Activated CD4-positive, alpha-beta T cell treated with anti-CD3 and anti-CD28 coated beads, Interleukin-2, Interleukin-6, amounts not matched to agents 100 ng/mL and 50 ng/mL, durations not matched to agents 16 hours and 8 hours (primary cell): ENCODE results near the gene CTXN3.

Source experiments
- DNase-seq: peaks from one replicate; pipeline ENCODE4 v3.0.0-alpha.2; 2020

Gene CTXN3

DNA sequence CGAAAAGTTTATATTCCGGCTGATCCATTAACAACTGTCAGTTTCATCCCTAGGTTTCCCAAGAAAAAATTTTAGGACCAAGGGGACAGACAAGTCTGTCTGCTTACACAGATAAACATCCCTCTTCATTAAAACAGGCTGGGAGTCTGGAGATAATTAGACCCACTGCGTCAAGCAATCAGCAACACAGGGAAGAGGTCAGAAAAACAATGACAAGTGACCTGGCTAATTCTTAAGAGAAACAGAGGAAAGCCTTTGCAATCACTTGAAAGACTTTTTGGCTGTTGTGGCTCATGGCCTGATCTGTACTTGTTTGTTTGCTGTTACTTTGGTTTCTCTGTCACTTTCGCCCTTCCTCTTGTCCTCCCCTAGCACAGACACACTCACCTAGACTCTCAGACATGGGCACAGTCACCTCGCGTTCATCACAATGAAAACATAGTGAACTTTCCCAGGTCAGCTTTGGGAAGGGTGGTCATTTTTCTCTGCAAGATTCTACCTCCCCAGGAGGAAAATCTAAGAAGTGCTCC is 51.4 kb downstream of the CTXN3 start:
- no peak for DNase-seq

DNA sequence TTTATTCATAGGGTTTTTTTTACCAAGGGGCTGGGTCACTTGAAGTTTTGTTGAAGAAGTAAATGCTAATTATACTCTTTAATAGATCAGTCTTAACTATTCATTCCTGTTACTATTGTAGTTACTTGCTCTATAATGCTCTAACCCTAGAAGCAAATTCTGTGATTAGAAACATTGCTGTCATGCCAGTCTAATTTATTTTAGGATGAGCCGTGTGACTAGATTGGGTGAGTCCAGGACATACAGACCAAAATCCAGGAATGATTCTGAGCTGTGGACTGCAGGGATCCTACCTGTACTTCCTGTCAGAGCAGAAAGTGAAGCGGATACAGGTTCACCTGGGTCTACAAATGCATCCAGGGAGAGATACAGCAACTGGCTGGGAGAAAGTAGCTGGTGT is 53.6 kb downstream of the CTXN3 start:
- DNase-seq = no peak

DNA sequence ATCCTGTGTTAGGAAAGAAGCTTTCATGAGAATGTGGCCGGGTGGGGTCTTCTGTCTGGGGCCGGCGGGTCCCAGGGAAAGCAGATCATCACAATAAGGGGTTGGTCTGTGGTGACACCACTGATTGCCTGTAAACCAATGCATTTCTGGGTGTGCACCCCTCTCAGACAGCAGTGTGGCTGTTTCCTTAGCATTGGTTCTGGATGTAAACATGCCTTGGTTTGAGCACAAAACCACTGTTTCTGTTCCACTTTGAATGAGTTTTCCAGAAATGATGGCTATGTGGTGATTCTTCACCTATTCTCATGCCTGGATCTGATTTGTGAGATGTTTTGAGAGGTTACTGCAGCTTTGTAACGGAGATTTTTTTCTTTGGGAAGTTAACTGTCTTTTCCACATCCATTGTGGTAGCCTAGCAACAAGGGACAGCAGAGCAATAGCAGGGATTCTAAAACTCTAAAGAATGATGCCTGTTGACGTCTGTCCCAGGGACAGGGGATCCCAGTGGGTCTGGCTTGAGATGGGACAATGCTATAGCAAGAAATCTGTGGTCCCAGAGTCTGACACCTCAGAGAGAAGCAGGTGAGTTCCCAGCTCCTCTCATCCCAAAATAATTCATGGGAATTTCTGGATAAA is 54.2 kb downstream of the CTXN3 start, which contains the start of gene CCDC192:
Gene CCDC192 (plus strand): TSS at position 466 of the 636 bp plus-strand sequence. CDS start 55 bp downstream, at position 521.
- peak; percentile 35 for DNase-seq

DNA sequence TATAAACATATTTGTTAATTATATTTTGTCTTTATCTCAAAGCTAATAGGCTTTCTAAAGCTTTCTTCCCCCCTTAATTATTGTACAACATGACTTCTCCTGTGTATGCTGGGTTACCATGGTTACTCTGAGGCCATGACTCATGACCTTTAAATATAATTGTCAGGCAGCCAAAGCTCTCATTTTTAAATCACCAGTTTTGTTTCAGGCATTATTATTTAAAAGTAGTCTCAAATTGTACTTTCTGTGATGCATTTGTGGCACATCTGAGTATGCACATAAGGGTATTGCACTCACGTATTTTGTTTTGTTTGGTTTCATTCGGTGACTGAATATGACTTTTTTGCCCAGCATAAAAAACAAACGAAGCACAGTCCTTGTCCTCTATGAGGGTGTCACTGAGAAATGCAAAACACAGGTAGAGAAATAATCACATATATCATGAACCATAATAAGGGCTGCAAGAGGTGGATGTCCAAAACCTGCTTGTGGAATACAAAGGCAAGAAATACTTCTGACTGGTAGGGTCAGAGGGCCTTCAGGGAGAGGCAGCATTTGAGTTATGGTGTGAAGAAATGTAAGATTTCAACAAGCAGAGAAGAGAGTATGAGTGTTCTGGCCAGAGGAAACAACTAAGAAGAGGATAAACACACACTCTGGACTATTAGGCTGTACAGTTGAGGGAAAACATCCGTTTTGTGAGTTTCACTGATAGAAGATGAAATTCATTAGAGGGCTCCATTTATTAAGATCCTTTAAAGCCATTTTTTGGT is 56.4 kb downstream of the CTXN3 start:
- DNase-seq = peak; percentile 22

DNA sequence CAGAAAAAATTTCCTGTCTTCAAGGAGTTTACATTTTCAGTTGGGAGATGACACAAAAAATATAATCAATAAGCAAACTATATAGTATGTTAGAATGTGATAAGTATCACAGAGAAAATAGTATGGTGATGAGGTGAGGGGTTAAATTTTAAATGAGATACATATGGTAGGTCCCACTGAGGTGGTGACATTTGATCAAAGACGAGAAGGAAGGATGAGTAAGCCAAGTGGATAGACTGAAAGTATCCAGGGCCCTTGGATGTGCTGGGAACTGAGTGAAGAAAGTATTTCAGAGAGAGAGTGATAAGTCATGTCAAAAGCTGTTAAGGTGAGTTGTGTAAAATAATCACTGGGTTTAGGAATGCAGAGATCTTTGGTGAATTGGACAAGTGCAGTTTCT is 57.8 kb downstream of the CTXN3 start:
- DNase-seq = no peak

DNA sequence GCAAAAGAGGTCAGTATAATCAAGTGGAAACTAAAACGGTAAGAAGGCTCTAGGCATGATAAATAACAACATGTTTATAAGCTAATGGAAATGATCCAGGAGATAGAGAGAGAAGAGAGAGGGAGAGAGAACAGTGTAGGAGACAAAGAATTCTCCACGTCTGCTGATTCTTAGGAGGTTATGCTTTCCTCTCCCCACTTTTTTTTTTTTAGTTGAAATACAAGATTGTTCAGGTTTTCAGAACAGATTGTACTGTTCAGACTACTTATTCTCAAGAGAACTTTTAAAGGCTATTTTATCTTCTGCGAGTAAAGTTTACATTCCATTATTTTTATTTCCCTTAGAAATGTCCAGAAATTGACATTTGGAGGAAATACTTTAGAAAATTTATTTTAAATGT is 58.3 kb downstream of the CTXN3 start:
- DNase-seq = no peak
